ENCODE data around the gene FCGBP. TPM values are rescaled to one million over a fixed set of nuclear protein-coding genes. Genes with fewer than 3 reads are reported as not detected.
"Not testable (repeated sequence)": the region's sequence is repeated elsewhere in the genome, so short reads cannot be mapped to it uniquely, and the experiment has no call there.

Gene FCGBP
- total RNA-seq, 1 experiment from 2014 or later = 0.10 TPM

- not testable (repeated sequence) for H3K36me3 ChIP-seq (replicated peaks; ENCODE audit: control insufficient read depth, insufficient read depth, low read length); DNase-seq; H3K4me3 ChIP-seq (ENCODE audit: insufficient read depth, low read depth, low read length); H3K27me3 ChIP-seq (ENCODE audit: control insufficient read depth, insufficient read depth, low read length)
Measured at GRCh38 chr19:39894236-39894606, 40.2 kb downstream of the FCGBP start.

DNA sequence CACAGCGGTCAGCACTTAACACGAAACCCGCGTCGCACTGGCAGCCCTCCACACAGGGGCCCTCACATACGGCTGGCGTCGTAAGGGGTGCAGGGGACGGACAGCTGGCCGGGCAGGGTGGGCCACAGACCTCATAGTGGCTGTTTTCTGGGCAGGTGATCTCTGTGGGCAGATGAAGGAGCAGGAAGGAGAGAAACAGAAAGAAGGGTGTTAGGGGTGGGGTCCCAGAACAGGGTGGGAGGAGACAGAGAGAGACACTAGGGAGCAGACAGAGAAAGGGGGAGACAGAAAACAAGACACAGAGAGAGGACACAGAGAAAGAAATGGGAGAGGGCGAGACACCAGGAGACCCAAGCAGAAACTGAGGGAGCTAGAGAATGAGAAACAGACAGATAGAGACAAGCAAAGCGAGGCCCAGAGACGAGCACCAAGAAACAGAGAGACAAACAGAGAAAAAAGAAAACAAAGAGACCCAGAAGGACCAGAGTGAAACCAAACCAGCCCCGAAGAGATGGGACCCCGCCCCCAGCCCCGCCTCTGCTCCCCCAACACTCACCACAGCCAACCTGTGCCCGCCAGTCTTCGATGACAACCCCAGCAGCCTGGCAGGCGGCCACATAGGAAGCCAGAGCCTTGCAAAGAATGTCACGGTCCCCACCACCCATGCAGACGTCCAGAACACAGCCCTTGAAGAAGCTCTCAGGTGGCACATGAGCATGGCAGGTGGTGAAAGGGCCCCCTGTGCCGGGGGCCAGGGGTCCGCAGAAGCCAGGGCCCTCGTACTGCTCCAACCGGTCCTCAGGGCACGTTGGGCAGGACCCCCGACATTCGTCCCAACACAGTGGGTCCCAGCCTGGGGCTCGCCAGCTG is 40.8 kb downstream of the FCGBP start:
- H3K36me3 ChIP-seq (replicated peaks; ENCODE audit: control insufficient read depth, insufficient read depth, low read length); H3K4me3 ChIP-seq (ENCODE audit: insufficient read depth, low read depth, low read length); H3K27me3 ChIP-seq (ENCODE audit: control insufficient read depth, insufficient read depth, low read length): not testable (repeated sequence)
- peak; percentile 62 for DNase-seq

DNA sequence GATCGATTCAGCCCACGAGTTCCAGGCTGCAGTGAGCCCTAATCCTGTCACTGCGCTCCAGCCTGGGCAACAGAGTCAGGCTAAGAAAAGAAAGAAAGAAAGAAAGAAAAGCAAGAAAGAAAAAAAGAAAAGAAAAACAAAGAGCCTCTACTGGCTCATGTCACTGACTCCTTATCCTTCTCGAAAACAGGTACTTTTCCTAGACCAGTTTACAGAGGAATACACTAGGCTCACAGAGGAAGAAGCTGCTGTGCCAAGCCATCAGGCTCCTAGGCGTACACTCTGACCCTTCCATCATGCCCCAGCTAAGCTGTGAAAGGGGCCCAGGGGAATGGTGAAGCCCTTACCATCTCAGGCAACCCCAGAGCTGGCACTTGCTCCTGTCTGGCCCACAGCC is 41.9 kb downstream of the FCGBP start:
- H3K4me3 ChIP-seq (ENCODE audit: insufficient read depth, low read depth, low read length); H3K36me3 ChIP-seq (replicated peaks; ENCODE audit: control insufficient read depth, insufficient read depth, low read length); DNase-seq; H3K27me3 ChIP-seq (ENCODE audit: control insufficient read depth, insufficient read depth, low read length): not testable (repeated sequence)

- peak; percentile 78 for DNase-seq
- not testable (repeated sequence) for H3K4me3 ChIP-seq (ENCODE audit: insufficient read depth, low read depth, low read length); H3K27me3 ChIP-seq (ENCODE audit: control insufficient read depth, insufficient read depth, low read length); H3K36me3 ChIP-seq (replicated peaks; ENCODE audit: control insufficient read depth, insufficient read depth, low read length)
Measured at GRCh38 chr19:39891660-39892505, 42.6 kb downstream of the FCGBP start.

GRCh38 chr19:39890755-39891551 is 43.5 kb downstream of the FCGBP start:
- no peaks in the 10 kb centered on the region for H3K27me3 ChIP-seq (ENCODE audit: control insufficient read depth, insufficient read depth, low read length)
- peak; percentile 34 for DNase-seq
- H3K36me3 ChIP-seq (replicated peaks; ENCODE audit: control insufficient read depth, insufficient read depth, low read length) = no peaks in the 10 kb centered on the region
- H3K4me3 ChIP-seq (ENCODE audit: insufficient read depth, low read depth, low read length) = no peak overlapping the region

DNA sequence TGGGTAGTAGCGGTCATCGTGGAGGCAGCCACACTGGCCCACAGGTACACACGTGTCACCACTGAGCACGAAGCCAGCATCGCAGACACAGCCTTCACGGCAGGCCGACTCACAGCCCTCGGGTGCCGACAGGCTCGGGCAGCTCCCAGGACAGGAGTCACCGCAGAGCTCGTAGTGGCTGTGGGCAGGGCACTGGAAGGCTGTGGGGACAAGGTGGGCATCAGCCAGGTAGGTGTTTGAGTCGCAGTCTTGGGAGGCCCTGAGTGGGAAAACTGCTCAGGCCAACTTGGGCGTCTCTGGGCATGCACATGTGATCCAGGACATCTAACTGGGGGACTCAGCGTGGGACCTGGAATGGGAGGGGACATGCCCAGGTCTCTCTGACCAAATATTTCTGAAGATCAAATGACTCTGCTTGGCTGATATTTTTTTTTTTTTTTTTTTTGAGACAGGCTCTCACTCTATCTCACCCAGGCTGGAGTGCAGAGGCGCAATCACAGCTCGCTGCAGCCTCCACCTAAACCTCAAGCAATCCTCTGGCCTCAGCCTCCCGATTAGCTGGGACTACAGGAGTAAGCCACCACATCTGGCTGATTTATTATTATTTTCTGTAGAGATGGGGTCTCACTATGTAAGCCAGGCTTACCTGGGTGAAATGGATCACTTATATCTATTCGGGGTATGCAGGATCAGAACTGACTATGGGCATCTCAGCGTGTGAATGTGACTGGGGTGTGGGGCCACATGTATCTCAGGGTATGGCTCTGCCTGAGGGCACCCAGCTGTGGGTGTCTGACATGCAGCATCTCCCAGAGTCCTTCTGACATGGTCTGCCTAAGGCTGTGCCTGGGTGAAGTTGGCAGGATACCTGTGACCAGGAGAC is 44.3 kb downstream of the FCGBP start:
- H3K4me3 ChIP-seq (ENCODE audit: insufficient read depth, low read depth, low read length); H3K36me3 ChIP-seq (replicated peaks; ENCODE audit: control insufficient read depth, insufficient read depth, low read length); H3K27me3 ChIP-seq (ENCODE audit: control insufficient read depth, insufficient read depth, low read length): not testable (repeated sequence)
- DNase-seq = peak; percentile 36

DNA sequence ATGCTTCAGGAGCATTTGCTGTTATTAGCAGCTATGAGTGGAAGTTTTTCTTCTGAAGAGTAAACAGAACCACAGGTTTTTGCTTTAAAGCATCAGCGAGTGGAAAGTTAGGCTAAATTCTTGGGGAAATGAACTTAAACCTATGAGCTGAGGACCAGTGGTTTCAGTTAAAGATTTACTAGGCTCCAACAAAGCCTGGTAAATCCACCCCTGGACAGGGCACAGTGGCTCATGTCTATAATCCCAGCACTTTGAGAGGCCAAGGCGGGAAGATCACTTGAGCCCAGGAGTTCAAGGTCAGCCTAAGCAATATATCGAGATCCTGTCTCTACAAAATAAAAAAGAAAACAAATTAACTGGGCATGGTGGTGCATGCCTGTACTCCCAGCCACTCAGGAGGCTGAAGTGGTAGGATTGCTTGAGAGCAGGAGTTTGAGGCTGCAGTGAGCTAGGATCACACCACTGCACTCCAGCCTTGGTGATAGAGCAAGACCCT is 46.9 kb downstream of the FCGBP start:
- not testable (repeated sequence) for H3K4me3 ChIP-seq (ENCODE audit: insufficient read depth, low read depth, low read length); H3K27me3 ChIP-seq (ENCODE audit: control insufficient read depth, insufficient read depth, low read length); DNase-seq; H3K36me3 ChIP-seq (replicated peaks; ENCODE audit: control insufficient read depth, insufficient read depth, low read length)

DNA sequence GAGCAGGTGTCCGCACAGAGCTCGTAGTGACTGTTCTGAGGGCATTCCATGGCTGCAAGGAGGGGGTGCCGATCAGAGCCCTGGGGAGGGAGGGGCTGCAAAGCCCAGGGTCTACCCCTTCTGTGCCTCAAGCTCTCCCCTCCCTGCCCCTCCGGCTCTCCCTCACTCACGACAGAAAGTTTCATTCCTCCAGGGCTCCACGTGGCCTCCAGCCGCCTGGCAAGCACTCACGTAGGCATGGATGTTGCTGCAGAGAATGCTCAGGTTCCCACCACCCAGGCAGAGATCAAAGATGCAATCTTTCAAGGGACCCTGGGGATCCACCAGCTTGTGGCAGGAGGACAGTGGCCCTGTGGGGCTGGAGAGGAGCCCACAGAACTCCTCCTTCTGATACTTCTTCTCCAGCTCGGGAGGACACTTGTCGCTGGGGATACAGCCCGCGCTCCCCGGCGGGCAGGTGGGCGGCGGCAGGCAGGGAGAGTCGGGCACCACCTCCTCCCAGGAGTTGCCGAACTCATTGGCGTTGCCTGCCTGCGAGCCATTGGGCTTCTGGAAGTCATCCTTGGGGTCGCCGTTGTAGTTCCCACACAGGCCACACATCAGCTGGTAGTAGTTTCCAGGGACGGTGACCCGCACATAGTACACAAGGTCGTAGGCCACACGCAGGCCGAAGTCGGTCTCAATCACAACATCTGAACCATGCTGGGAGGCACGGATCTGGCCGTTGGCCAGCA is 48.4 kb downstream of the FCGBP start:
- H3K36me3 ChIP-seq (replicated peaks; ENCODE audit: control insufficient read depth, insufficient read depth, low read length); H3K27me3 ChIP-seq (ENCODE audit: control insufficient read depth, insufficient read depth, low read length); DNase-seq; H3K4me3 ChIP-seq (ENCODE audit: insufficient read depth, low read depth, low read length): not testable (repeated sequence)

DNA sequence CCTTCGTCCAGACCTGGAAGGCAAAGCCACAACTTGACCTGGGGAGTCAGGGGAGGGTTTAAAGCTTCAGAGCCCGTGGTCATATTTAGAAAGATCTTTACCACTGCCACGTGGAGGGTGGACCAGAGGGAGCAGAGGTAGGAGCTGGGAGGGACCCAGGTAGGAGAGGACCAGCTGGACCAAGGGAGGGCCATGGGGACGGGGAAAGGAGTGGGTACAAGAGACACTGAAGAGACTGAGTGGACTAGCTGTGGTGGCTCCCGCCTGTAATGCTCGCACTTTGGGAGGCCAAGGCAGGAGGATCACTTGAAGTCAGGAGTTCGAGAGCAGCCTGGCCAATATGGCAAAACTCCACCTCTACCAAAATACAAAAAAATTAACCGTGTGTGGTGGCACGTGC is 49.7 kb downstream of the FCGBP start:
- not testable (repeated sequence) for H3K4me3 ChIP-seq (ENCODE audit: insufficient read depth, low read depth, low read length); H3K36me3 ChIP-seq (replicated peaks; ENCODE audit: control insufficient read depth, insufficient read depth, low read length); DNase-seq; H3K27me3 ChIP-seq (ENCODE audit: control insufficient read depth, insufficient read depth, low read length)

Other genes starting within 250 kb of the FCGBP start
- not detected in 2 replicates for gene LGALS14, start 230.2 kb downstream of the FCGBP start, total RNA-seq (2014; rRNA removed; shearing (Covaris generic))
- not detected in 2 replicates for gene CLC, start 196.6 kb downstream of the FCGBP start, total RNA-seq (2014; rRNA removed; shearing (Covaris generic))
- gene LEUTX, start 155.8 kb downstream of the FCGBP start, total RNA-seq (2014; rRNA removed; shearing (Covaris generic)) = not detected in 2 replicates
- gene DYRK1B, start 100.5 kb downstream of the FCGBP start, total RNA-seq (2014; rRNA removed; shearing (Covaris generic)) = 5.4 and 6.9 TPM in 2 replicates
- gene FBL, start 88.3 kb downstream of the FCGBP start, total RNA-seq (2014; rRNA removed; shearing (Covaris generic)) = 376 and 414 TPM in 2 replicates
- gene PSMC4, start 36.5 kb upstream of the FCGBP start, total RNA-seq (2014; rRNA removed; shearing (Covaris generic)) = 153 and 227 TPM in 2 replicates
- gene ZNF546, start 62.4 kb upstream of the FCGBP start, total RNA-seq (2014; rRNA removed; shearing (Covaris generic)) = 1.2 and 2.8 TPM in 2 replicates
- 1.4 and 1.7 TPM in 2 replicates for gene ZNF780B, start 121.6 kb upstream of the FCGBP start, total RNA-seq (2014; rRNA removed; shearing (Covaris generic))
- gene ZNF780A, start 156.3 kb upstream of the FCGBP start, total RNA-seq (2014; rRNA removed; shearing (Covaris generic)) = 7.0 and 9.9 TPM in 2 replicates